Vagina (tissue), 2 donors: Measurements from ENCODE around the gene STK16.

Experiments
- POLR2A ChIP-seq, 2 donors: fragments of 450-650 bp; IDR thresholded peaks; one replicate each; pipeline ENCODE4 v1.6.1; 2017; ENCODE audit warnings: antibody characterized with exemption in 2 of 2, mild to moderate bottlenecking in 2 of 2, moderate library complexity in 2 of 2
- POLR2AphosphoS5 ChIP-seq, 2 donors: sonication (generic); formaldehyde crosslinking; IDR thresholded peaks; one replicate each; pipeline ENCODE4 v1.9.0; 2017; ENCODE audit warnings: antibody characterized with exemption in 2 of 2, mild to moderate bottlenecking in 2 of 2, low read depth in 1 of 2; ENCODE audit not compliant: insufficient read depth in 1 of 2

GRCh38 chr2:219221957-219222518 lies 23.2 kb upstream of the STK16 start:
- TF ChIP-seq POLR2AphosphoS5 (IDR thresholded peaks at IDR 0.05; ENCODE audit: insufficient read depth in 1 of 2, low read depth in 1 of 2) (no peak), POLR2A (IDR thresholded peaks at IDR 0.05) (no peak)
